Hepatocyte (in vitro differentiated cells): ENCODE measurements around the gene SAMD11. TPM values are rescaled to one million over a fixed set of nuclear protein-coding genes. Genes with fewer than 3 reads are reported as not detected.

Experiments
- DNase-seq: peaks from one replicate; pipeline ENCODE4 v3.0.0-alpha.2; 2016; ENCODE audit warnings: low spot score
- H2AFZ ChIP-seq: fragments of 200-600 bp; sonication (generic); 2 replicates; pipeline ENCODE4 v1.6.0; 2016; ENCODE audit warnings: antibody characterized with exemption, mild to moderate bottlenecking
- H3K27ac ChIP-seq: fragments of 200-600 bp; sonication (generic); 2 replicates; pipeline ENCODE4 v1.5.1; 2016; ENCODE audit warnings: mild to moderate bottlenecking
- H3K27me3 ChIP-seq: fragments of 200-600 bp; sonication (generic); 2 replicates; pipeline ENCODE4 v1.6.1; 2016
- H3K36me3 ChIP-seq: fragments of 200-600 bp; sonication (generic); replicated peaks from 2 replicates; pipeline ENCODE4 v1.5.1; 2016; ENCODE audit warnings: low read depth; ENCODE audit not compliant: insufficient read depth
- H3K4me1 ChIP-seq: fragments of 200-600 bp; sonication (generic); 2 replicates; pipeline ENCODE4 v1.5.1; 2016; ENCODE audit warnings: mild to moderate bottlenecking, moderate library complexity; ENCODE audit not compliant: insufficient read depth
- H3K4me2 ChIP-seq: fragments of 200-600 bp; sonication (generic); 2 replicates; pipeline ENCODE4 v1.6.0; 2016
- H3K4me3 ChIP-seq: fragments of 200-600 bp; sonication (generic); 2 replicates; pipeline ENCODE4 v1.5.1; 2016; ENCODE audit warnings: mild to moderate bottlenecking
- H3K79me2 ChIP-seq: fragments of 200-600 bp; sonication (generic); 2 replicates; pipeline ENCODE4 v1.6.0; 2017; ENCODE audit warnings: mild to moderate bottlenecking
- H3K9me2 ChIP-seq: fragments of 200-600 bp; sonication (generic); replicated peaks from 2 replicates; pipeline ENCODE4 v1.6.0; 2017; ENCODE audit warnings: mild to moderate bottlenecking; ENCODE audit not compliant: insufficient read depth
- H3K9me3 ChIP-seq: fragments of 200-600 bp; sonication (generic); 2 replicates; pipeline ENCODE4 v1.5.1; 2016; ENCODE audit warnings: low read depth, mild to moderate bottlenecking
- H4K20me1 ChIP-seq: fragments of 200-600 bp; sonication (generic); 2 replicates; pipeline ENCODE4 v1.6.0; 2016; ENCODE audit warnings: mild to moderate bottlenecking; ENCODE audit not compliant: insufficient read depth, poor library complexity, severe bottlenecking
- CTCF ChIP-seq: fragments of 200-600 bp; sonication (generic); IDR thresholded peaks from 2 replicates; pipeline ENCODE4 v1.5.1; 2016; ENCODE audit warnings: antibody characterized with exemption, mild to moderate bottlenecking; ENCODE audit not compliant: poor library complexity
- EZH2 ChIP-seq: fragments of 200-600 bp; sonication (generic); IDR thresholded peaks from 2 replicates; pipeline ENCODE4 v1.6.1; 2016; ENCODE audit warnings: antibody characterized with exemption, mild to moderate bottlenecking, borderline replicate concordance
- EZH2phosphoT487 ChIP-seq: fragments of 200-600 bp; sonication (generic); IDR thresholded peaks from one replicate; pipeline ENCODE4 v1.6.1; 2018; ENCODE audit warnings: antibody characterized with exemption, mild to moderate bottlenecking, low read depth, moderate library complexity; ENCODE audit not compliant: unreplicated experiment, severe bottlenecking
- WGBS: methylation state at CpG from one replicate; pipeline ENCODE4 v1.1.6; 2016; ENCODE audit warnings: low lambda C conversion rate; ENCODE audit errors: missing lambda C conversion rate; 5-methylcytosine and 5-hydroxymethylcytosine counted together
- polyA plus RNA-seq: library from polyadenylated mRNA; unstranded; fragments of >200 nt; fragmentation: Nextera tagmentation; extraction: Ambion mirVana; gene quantifications from 2 replicates; pipeline ENCODE4 v1.2.1, GENCODE V29; 2016
- total RNA-seq: library from RNA; depleted of rRNA; stranded (reverse); fragments of >200 nt; gene quantifications from 2 replicates; pipeline ENCODE4 v1.2.3, GENCODE V29; 2014

SAMD11 gene
- total and polyA plus RNA-seq, 2 experiments from 2014 or later = 9.5 to 17.1 TPM

- no peak overlapping the region for H2AFZ ChIP-seq
- H3K36me3 ChIP-seq = no peaks in the 10 kb centered on the region
- peaks cover 5% of the 10 kb centered on the region for H4K20me1 ChIP-seq
- no peak for DNase-seq
- no peak overlapping the region for H3K27ac ChIP-seq
- H3K27me3 ChIP-seq = no peaks in the 10 kb centered on the region
- no peaks in the 10 kb centered on the region for H3K9me2 ChIP-seq
- H3K4me2 ChIP-seq = no peak overlapping the region
- no peak overlapping the region for H3K4me3 ChIP-seq
- peaks cover 6% of the 10 kb centered on the region for H3K79me2 ChIP-seq
- H3K4me1 ChIP-seq = no peaks in the 10 kb centered on the region
- 92% methylated on average over 7 of the region's 7 CpGs for WGBS
- no peaks in the 10 kb centered on the region for H3K9me3 ChIP-seq
- TF ChIP-seq EZH2phosphoT487 (no peak), EZH2 (no peak)
Measured at GRCh38 chr1:952603-953002, 28.9 kb downstream of the SAMD11 start.

GRCh38 chr1:953524-954320 is 30.0 kb downstream of the SAMD11 start:
- TF ChIP-seq EZH2phosphoT487 = no peak
- TF ChIP-seq CTCF = no peak
- no peak for TF ChIP-seq EZH2
- H4K20me1 ChIP-seq = peaks cover 7% of the 10 kb centered on the region
- no peaks in the 10 kb centered on the region for H3K36me3 ChIP-seq
- DNase-seq = no peak
- peaks cover 16% of the 10 kb centered on the region for H3K79me2 ChIP-seq
- no peaks in the 10 kb centered on the region for H3K27me3 ChIP-seq
- H3K4me2 ChIP-seq = no peak overlapping the region
- H2AFZ ChIP-seq = no peak overlapping the region
- no peak overlapping the region for H3K27ac ChIP-seq
- H3K9me2 ChIP-seq = no peaks in the 10 kb centered on the region
- H3K9me3 ChIP-seq = no peaks in the 10 kb centered on the region
- peaks cover 3% of the 10 kb centered on the region for H3K4me1 ChIP-seq
- WGBS = 94% methylated on average over 32 of the region's 32 CpGs
- H3K4me3 ChIP-seq = no peak overlapping the region

GRCh38 chr1:954927-955326 is 31.2 kb downstream of the SAMD11 start:
- TF ChIP-seq EZH2 (no peak), CTCF (no peak), EZH2phosphoT487 (no peak)
- no peaks in the 10 kb centered on the region for H3K27me3 ChIP-seq
- no peaks in the 10 kb centered on the region for H3K36me3 ChIP-seq
- no peaks in the 10 kb centered on the region for H3K9me2 ChIP-seq
- WGBS = 90% methylated on average over 13 of the region's 13 CpGs
- peaks cover 20% of the 10 kb centered on the region for H3K79me2 ChIP-seq
- no peak overlapping the region for H3K4me2 ChIP-seq
- H3K9me3 ChIP-seq = no peaks in the 10 kb centered on the region
- no peak overlapping the region for H3K27ac ChIP-seq
- H4K20me1 ChIP-seq = peaks cover 7% of the 10 kb centered on the region
- no peak overlapping the region for H3K4me3 ChIP-seq
- no peak overlapping the region for H2AFZ ChIP-seq
- peaks cover 3% of the 10 kb centered on the region for H3K4me1 ChIP-seq
- no peak for DNase-seq

- H3K4me1 ChIP-seq = peaks cover 3% of the 10 kb centered on the region
- no peak overlapping the region for H2AFZ ChIP-seq
- no peak overlapping the region for H3K27ac ChIP-seq
- H3K27me3 ChIP-seq = no peaks in the 10 kb centered on the region
- 98% methylated on average over 6 of the region's 6 CpGs for WGBS
- H3K36me3 ChIP-seq = no peaks in the 10 kb centered on the region
- H4K20me1 ChIP-seq = peaks cover 7% of the 10 kb centered on the region
- no peaks in the 10 kb centered on the region for H3K9me2 ChIP-seq
- H3K4me2 ChIP-seq = no peak overlapping the region
- H3K9me3 ChIP-seq = no peaks in the 10 kb centered on the region
- peaks cover 20% of the 10 kb centered on the region for H3K79me2 ChIP-seq
- no peak overlapping the region for H3K4me3 ChIP-seq
- TF ChIP-seq EZH2 = no peak
- no peak for TF ChIP-seq EZH2phosphoT487
- no peak for DNase-seq
Measured at GRCh38 chr1:955474-955873, 31.8 kb downstream of the SAMD11 start.
